Ovary (tissue), 3 donors: ENCODE measurements around the gene SFI1.

Experiments used
- CTCF ChIP-seq, 3 donors: fragments of 450-650 bp in 2 of 3; fragments of 200-600 bp in 1 of 3; IDR thresholded peaks; one replicate each; pipeline versions ENCODE4 v1.5.1 to v1.8.0; 2016 to 2022; ENCODE audit warnings: antibody characterized with exemption in 3 of 3, mild to moderate bottlenecking in 1 of 3
- EP300 ChIP-seq: sonication (generic); formaldehyde crosslinking; IDR thresholded peaks from one replicate; pipeline ENCODE4 v1.6.1; 2017; ENCODE audit warnings: antibody characterized with exemption
- POLR2A ChIP-seq: fragments of 450-650 bp; IDR thresholded peaks from one replicate; pipeline ENCODE4 v1.6.1; 2017; ENCODE audit warnings: antibody characterized with exemption, mild to moderate bottlenecking, moderate library complexity
- donor health status: DM: no; HTN: no; CAD: no.

GRCh38 chr22:31652911-31653684 lies 156.8 kb downstream of the SFI1 start:
- TF ChIP-seq CTCF (IDR thresholded peaks at IDR 0.05) (no peak), EP300 (no peak), POLR2A (no peak)
